CD4-positive, alpha-beta T cell treated with Interleukin-15 for 1 hour (primary cell): ENCODE data around the gene CCSER2.
"Not testable (repeated sequence)": the region's sequence is repeated elsewhere in the genome, so short reads cannot be mapped to it uniquely, and the experiment has no call there.

Source experiments
- DNase-seq: peaks from one replicate; pipeline ENCODE4 v3.0.0-alpha.2; 2020

CCSER2 gene

DNA sequence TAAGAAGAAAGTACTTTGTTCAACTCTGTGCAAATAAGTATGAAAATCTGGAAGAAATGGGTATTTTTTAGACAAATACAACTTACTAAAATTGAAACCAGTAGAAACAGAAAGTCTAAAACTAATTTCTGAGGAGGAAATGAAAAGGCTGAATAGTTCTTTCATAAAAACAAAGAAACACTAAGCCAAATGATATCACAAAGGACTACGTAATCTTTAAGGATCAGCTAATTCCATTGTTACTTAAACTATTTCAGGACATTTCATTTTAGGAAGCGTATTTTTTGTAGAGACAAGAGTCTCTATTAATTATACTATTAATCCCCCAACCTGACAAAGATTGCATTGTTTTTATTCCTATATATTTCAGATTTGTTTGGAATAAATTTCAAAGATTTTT lies 11.2 kb upstream of the CCSER2 start:
- DNase-seq = no peak

DNA sequence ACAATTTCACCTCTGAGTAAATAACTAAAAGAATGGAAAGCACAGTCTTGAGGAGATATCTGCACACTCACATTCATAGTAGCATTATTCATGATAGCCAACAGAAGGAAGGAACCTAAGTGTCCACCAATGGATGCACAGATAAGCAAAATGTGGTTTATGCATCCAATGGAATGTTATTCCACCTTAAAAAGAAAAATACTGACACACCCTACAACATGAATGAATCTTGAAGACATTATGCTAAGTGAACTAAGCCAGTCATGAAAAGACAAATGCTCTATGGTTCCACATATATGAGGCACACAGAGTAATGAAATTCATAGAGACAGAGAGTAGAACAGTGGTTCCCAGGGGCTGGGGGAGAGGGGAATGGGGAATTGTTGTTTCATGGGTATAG lies 6.5 kb upstream of the CCSER2 start:
- no peak for DNase-seq

DNA sequence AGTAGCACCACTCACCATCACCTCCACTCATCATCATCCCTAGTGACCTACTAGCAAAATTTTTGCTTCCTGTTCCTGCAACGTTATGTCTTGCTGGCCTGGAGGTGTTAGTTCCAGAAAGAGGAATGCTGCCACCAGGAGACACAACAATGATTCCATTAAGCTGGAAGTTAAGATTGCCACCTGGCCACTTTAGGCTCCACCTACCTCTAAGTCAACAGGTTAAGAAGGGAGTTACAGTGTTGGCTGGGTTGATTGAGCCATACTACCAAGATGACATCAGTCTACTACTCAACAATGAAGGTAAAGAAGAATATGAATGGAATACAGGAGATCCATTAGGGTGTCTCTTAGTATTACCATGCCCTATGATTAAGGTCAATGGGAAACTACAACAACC lies 4.8 kb upstream of the CCSER2 start:
- not testable (repeated sequence) for DNase-seq

DNA sequence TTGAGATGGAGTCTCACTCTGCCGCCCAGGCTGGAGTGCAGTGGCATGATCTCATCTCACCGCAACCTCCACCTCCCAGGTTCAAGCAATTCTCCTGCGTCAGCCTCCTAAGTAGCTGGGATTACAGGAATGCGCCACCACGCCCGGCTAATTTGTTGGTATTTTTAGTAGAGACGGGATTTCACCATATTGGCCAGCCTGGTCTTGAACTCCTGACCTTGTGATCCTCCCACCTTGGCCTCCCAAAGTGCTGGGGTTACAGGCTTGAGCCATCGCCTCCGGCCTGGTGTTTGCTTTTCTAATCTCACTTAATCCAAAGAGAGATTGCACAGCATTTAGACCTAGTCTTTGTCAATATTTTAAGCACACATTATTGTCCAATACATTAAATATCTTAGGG lies 1.4 kb upstream of the CCSER2 start:
- DNase-seq = not testable (repeated sequence)

DNA sequence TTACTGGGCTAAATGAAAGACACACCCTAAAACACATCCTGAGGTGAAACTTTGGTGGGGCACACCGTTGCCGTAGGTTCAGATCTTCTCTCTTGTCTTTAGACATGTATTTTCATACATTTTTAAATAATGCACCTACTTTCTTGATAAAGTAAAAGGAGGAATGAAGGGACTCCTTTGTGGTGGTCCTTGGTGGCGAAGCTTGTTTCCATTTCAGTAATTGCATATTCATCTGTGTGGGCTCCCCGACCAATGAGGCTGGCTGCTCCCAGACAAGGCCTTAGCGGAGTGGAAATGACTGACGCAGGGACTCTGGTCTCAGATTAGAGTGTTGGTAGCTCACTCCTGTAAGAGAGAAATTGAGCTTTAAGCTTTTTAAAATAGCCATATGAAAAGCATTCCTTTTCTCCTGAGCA lies 815 bp downstream of the CCSER2 start:
- peak; percentile 56 for DNase-seq

DNA sequence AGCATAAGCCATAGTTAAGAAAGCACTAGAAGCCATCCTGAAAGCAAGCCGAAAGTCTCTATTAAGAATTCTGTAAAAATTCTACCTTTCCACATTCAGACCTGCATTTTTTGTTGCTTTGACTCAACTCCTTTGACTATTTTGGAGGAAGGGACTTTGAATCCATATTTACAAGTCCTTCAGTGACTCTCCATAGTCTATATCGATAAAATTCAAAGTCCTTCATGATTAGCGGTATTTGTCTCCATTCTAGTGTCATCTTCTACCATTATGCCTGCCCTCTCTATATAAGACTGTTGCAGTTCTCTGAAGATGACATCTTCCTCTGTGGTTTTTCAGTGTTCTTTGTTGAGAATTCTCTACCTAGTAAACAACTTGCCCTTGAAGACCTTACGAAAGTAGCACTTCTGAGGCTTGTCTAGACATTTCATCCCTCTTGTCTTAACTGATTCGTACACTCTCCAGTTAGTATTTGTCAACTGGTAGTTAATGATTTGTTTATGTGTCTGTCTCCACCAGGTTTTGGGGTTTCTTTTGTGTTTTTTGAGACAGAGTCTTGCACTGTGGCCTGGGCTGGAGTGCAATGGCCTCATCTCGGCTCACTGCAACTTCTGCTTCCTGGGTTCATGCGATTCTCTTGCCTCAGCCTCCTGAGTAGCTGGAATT lies 1.7 kb downstream of the CCSER2 start:
- peak; percentile 55 for DNase-seq

DNA sequence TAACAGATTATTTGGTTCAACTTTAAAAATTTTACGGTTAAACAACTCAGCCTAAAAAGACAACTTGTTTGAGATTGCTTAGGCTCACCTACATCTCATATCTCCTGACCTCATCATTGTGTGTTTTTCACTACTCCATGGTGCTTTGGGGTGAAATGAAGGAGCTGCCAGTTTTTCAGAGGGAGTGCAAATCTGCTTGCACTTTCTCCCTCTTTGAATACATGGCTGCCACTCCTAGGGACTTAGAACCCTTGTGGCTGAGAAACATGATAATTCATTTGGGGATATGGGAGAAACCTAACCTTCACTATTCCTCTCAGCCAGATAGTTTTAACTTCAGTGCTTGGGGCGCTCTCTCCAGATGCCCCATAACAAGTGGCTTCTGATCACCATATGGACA lies 2.7 kb downstream of the CCSER2 start:
- no peak for DNase-seq

DNA sequence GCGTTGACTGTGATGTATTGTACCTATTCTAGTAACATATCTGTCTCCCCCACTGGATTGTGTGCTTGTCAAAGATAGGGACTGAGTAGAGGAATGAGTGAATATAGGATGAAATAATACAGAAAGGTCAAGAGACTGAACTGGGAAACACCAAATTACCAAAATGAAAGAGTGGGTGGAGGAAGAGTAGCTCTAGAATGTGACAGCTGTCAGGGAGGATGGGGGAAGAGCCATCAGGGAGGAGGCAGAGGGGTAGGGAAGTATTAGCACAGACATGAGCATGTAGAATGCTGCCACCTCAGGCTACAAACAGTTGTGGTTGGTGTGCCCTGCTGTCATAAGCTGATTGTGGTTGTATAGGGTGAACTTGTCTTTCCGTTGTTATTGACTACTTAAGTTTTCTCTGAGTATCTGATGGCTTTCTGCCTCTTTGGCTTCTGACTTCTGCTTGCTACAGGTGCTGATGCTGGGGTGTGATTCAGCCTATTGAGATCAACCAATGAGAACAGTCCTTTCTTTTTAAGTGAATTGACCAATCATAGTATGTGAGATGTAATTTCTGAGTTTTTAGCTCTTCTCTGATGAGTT lies 5.6 kb downstream of the CCSER2 start:
- DNase-seq = peak; percentile 81

DNA sequence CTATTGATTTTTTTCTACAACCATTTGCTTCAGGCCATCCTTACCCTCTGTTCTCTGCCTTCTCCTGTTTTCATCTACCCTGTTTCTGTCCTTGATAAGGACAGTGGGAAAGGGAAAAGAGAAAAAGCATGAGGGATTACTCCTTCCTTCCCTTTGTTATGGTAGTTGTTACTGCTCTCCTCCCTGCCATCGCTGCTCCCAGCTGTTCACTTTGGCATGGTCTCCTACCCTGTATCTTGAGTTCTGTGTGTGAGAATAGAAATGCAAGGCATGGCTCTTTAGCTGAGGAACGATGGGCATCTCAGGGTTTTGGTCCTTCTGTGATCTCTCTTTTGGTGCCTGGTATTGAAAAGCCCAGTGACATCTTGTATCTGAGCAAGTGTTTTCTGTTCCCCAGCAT lies 6.4 kb downstream of the CCSER2 start:
- no peak for DNase-seq

DNA sequence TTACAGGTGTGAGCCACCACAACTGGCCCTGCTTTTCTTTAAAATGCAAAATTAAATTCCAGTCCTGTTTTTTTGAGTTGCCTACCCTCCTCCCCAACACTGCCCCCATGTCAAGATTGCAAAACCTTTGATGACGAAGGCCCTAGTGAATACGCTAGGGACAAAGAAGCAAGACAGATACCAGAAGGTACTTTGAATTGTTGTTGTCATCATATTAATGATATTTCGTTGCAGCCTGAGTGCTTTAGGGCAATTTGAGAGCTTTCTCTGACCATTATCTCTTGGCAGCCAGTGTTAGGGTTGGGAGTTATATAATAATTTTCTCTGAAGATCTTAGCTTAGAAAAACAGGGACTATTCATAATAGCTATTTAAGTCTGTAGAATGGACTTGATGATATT lies 7.1 kb downstream of the CCSER2 start:
- DNase-seq = no peak

DNA sequence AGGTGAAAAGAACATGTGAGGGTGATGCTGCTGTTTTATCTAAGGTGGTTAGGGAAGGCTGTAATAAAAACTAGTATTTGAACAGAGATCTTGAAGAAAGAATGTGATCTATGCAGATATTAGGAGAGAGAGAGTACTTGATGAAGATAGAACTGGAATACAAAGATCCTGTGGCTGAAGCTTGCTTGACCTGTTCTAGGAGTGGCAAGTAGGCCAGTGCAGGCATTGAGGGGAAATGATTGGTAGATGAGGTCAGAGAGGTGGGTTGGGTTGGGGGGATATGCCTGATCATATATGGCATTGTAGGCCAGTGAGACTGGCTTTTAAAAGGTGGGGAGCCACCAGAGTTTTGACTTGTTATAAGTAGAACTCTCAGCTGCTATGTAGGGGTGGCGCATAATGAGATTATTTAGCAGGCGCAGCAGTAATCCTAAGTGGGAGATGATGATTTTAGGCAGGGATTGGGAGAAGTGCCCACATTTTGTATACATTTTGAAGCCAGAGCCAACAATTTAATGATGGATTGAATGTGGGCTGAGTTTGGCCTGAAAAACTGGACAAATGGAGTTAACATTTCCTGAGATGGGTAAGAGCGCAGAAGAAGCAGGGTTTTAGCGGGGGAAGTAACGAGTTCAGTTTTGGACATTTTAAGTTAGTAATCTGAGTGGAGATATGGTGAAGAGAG lies 8.2 kb downstream of the CCSER2 start:
- no peak for DNase-seq

DNA sequence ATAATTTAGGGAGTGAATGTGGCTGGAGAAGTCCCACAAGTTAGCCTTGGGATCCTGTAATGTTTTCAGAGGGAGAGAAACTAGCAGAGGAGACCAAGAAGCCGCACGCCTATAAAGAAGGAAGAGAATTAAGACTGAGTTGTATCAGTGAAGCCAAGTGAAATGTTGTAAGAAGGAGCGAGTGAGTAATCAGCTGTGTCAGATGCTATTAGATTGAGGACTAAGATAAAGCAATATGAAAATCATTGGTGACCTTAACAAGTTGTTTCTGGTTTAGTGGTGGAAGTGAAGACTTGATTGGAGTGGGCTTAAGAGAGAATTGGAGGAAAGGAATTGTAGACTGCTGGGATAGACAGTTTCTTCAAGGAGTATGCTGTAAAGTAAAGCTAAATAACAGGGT lies 8.8 kb downstream of the CCSER2 start:
- no peak for DNase-seq

DNA sequence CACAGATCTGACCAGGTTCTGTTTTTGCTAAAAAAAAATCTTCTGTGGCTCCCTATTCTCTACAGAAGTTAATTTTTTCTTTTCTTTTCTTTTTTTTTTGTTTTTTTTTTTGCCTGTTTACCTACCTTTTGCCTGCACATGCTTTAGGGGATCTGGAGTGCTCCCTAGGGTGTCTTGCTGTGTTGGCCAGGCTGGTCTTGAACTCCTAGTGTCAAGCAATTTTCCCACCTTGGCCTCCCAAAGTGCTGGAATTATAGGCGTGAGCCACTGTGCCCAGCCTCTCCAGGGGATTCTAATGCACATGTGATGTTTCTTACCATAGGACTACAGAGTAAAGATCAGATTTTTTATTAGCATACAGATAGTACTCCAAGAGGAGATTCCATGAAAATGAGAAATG lies 10.6 kb downstream of the CCSER2 start:
- DNase-seq = no peak

DNA sequence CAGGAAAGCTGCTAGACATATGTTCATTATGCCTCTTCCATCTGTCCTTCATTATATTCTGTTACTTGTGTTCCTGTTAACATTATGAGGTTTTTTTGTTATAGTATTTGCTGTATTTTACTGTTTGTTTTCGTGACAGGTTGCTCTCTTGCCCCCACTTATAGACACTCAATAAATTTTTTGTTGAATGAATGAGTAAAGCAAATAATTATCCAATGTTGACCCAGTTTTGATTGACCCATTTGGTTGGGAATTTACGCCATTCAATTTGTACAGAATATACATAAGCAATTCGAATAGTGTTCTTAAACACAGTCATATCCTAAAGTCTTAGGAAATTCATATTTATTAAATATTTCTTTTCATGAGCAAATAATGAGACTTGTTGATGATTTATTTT lies 11.8 kb downstream of the CCSER2 start:
- DNase-seq = no peak

DNA sequence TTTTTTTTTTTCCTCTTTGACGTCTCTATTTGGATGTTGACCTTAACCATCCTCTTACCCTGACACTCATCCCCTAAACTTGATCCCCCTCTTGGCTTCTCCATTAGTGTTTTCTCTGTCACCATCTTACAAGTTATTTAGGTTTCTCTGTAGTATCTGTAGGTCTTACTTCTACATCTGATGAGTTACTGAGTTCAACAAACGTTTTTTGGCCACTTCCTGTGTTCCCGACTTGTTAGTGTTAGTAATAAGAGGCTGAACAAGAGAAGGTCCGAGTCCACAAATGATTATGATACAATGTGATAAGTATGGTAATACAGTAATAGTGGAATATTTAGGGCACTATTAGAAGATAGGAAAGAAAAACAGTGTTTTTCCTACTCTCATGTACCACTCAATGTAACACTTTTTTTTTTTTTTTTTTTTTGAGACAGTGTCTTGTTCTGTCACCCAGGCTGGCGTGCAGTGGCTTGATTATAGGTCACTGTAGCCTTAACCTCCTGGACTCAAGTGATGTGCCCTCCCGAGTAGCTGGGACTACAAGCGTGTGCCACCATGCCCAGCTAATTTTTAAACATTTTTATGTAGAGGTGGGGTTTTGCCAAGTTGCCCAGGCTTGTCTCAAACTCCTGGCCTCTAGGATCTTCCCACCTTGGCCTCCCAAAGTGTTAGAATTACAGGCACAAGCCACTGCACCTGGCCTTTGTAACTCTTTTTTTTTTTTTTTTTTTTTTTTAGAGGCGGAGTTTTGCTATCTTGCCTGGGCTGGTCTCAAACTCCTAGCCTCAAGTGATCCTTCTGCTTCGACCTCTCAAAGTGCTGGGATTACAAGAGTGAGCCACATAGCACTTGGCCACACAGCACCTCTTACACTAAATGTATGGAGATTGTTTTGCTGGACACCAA lies 12.5 kb downstream of the CCSER2 start:
- DNase-seq = no peak

DNA sequence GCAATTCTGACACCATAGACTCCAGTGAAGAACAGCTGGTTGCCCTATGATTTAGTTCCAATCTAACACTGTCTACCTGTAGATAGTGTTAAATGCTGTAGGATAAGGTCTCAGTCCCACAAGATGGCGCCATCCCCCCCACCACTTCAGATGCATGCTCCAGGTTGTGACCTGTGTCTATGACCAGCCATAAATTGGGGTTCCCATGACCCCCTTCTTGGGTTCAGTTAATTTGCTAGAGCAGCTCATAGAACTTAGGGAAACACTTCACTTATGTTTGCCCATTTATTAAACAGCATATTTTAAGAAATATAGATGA lies 13.1 kb downstream of the CCSER2 start:
- DNase-seq = no peak

DNA sequence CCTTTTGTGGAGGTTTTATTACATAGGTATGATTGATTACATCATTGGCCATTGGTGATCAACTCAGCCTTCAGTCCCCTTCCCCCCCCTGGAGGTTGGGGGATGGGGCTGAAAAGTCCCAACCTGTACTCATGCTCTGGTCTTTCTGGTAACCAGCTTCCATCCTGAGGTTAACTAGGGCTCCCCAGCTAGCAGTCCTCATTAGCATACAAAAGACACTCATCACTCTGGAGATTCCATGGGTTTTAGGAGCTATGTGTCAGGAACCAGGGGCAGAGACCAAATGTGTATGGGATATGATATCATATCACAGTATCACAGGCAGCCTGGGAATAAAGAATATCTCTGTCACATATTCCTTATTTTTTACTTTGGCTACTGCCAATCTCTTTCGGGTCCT lies 13.6 kb downstream of the CCSER2 start:
- DNase-seq = no peak

DNA sequence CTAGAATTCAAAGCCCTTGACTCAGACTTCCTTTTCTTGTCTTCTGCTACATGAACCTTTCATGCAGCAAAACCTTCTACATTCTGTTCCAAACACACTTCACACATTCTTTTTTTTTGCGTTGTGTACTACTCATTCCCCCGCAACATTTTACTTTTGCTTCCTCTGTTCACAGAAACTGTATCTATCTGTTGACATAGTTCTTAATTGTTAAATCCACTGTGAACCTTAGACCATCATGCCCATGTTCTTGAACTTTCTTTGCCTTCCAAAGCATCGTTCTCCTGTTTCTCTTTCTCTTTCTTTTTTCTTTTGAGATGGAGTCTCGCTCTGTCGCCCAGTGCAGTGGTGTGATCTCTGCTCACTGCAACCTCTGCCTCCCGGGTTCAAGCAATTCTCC lies 14.2 kb downstream of the CCSER2 start:
- DNase-seq = no peak

DNA sequence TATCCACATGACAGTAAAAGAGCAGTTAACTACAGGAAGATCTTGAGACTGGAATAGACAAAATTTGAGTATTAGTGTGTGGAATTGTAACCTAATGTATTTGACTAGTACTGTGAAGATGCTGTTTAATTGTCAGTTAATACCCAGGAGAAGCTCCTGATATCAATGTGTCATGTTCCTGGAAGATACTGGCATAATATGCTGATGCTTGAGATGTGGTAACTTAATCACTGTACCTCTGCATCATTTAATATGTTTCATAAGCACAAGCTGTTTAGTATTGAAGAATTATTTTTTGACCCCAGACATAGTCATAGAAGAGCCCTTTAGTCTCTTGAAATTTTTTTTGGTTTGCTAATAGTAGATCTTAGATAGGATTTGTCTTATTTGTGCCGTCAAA lies 15.4 kb downstream of the CCSER2 start:
- no peak for DNase-seq

DNA sequence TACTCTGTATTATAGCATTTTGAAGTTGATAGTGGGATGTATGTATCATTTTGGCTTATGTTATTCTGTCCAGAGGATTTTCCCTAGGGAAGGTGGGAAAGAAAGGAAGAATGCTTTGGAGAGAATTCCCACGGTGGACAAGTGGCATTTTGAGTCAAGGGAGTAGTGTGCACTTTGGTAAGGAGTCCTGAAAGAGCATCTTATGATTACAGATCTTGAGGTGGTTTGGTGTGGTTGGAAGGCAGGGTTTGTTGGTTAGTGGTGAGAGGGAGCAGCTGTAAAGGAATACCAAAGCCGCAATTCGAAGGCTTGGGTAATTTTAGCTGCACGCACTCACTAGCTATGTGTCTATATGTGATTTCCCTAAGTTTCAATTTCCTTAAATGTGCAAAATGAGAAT lies 16.1 kb downstream of the CCSER2 start:
- no peak for DNase-seq

DNA sequence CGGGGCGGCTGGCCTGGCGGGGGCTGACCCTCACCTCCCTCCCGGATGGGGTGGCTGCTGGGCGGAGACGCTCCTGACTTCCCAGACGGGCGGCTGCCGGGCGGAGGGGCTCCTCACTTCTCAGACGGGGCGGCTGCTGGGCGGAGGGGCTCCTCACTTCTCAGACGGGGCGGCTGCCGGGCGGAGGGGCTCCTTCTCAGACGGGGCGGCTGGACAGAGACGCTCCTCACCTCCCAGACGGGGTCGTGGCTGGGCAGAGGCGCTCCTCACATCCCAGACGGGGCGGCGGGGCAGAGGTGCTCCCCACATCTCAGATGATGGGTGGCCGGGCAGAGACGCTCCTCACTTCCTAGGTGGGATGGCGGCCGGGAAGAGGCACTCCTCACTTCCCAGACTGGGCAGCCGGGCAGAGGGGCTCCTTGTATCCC lies 19.2 kb downstream of the CCSER2 start:
- not testable (repeated sequence) for DNase-seq

DNA sequence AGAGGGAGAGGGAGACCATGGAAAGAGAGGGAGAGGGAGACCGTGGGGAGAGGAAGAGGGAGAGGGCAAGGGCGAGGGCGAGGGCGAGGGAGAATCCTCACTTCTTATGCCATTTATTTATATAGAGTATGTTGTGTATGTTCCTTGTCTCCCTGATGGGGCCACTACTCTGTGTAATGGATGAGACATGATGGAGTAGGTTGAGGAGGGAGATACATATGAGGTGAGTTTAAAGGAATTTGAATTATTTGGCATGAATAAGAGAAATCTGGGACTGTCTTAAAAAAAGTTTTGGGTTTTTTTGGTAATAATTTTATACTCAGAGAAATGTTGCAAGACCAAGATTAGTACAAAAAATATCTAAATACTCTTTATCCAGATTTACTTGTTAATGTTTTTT lies 20.1 kb downstream of the CCSER2 start:
- no peak for DNase-seq

DNA sequence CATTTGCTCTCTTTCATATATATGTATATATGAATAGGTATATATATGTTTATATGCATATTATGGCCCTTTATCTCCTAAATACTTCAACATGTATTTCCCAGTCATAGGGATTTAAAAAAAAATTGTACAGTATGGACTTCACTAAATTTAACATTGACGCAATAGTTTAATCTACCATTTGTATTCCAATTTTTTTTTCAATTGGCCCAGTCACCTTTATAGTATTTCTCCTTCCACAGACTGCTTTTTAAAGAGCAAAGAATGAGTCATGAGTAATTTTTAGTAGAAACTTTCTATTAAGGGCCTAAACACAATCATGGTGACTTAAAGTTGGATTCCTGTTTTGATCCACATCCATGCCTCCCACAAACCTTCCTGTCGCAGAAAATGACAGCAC lies 20.5 kb downstream of the CCSER2 start:
- no peak for DNase-seq
